Central memory CD8-positive, alpha-beta T cell (primary cell): ENCODE data around the gene IGF1.

ENCODE experiments used
- ATAC-seq: fragments of 150-1000 bp; cut with Tn5 transposase; replicated peaks from 2 replicates; pipeline ENCODE4 v1.10.0; 2022; ENCODE audit warnings: mild to moderate bottlenecking, moderate FRiP score, moderate number of reproducible peaks; ENCODE audit not compliant: poor library complexity, severe bottlenecking; ENCODE audit errors: extremely low read depth
- DNase-seq, 2 donors: peaks; one replicate each; pipeline ENCODE4 v3.0.0; 2021; ENCODE audit warnings: low spot score in 2 of 2
- H3K27ac Mint-ChIP-seq: one replicate; pipeline ENCODE4 v1.8.0; 2022; ENCODE audit warnings: low read depth, mild to moderate bottlenecking, moderate library complexity, mixed read lengths
- H3K27me3 Mint-ChIP-seq: one replicate; pipeline ENCODE4 v1.8.0; 2022; ENCODE audit warnings: mixed read lengths
- H3K36me3 Mint-ChIP-seq: one replicate; pipeline ENCODE4 v1.8.0; 2022; ENCODE audit warnings: mild to moderate bottlenecking, moderate library complexity, mixed read lengths; ENCODE audit not compliant: insufficient read depth
- H3K4me1 Mint-ChIP-seq: one replicate; pipeline ENCODE4 v1.8.0; 2022; ENCODE audit warnings: mixed read lengths
- H3K4me3 Mint-ChIP-seq: one replicate; pipeline ENCODE4 v1.8.0; 2022; ENCODE audit warnings: mild to moderate bottlenecking, moderate library complexity, mixed read lengths
- H3K9me3 Mint-ChIP-seq: one replicate; pipeline ENCODE4 v1.8.0; 2022; ENCODE audit warnings: mixed read lengths

IGF1 gene

GRCh38 chr12:102480406-102480805 lies at the start of gene IGF1:
IGF1 (minus strand) TSS chr12:102480563; CDS start chr12:102480381, 182 bp downstream.
- H3K36me3 Mint-ChIP-seq, result peaks cover 2% of the 10 kb centered on the region
- ATAC-seq, result no peak
- no peaks in the 10 kb centered on the region for H3K9me3 Mint-ChIP-seq
- DNase-seq, result no peak
- no peak within 1 kb of the TSS for H3K27ac Mint-ChIP-seq
- H3K27me3 Mint-ChIP-seq, result peaks cover 15% of the 10 kb centered on the region
- no peak within 1 kb of the TSS for H3K4me3 Mint-ChIP-seq
- peaks cover 13% of the 10 kb centered on the region for H3K4me1 Mint-ChIP-seq

DNA sequence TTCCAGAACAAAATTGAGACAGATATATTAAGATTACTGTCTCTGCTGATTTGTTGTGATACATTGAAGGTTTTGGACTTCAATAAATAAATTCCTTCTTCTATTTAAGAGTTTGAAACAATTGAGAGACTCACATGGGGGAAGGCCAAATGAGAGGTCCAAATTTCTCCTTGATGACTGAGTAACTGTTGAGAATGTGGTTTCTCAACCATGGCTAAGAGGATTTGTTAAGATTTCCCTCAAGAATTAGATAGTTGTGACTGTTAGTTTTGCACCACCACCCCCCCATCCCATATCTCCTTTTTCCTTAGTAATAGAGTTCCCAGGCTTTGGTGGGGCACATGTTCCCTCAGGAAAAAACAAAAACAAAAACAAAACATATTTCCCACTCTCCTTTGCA lies 47.7 kb upstream of the IGF1 start:
- Mint-ChIP-seq H3K27ac (no peak overlapping the region), H3K36me3 (peaks cover 2% of the 10 kb centered on the region), H3K27me3 (peaks cover 40% of the 10 kb centered on the region), H3K4me1 (no peaks in the 10 kb centered on the region), H3K9me3 (peaks cover 6% of the 10 kb centered on the region), H3K4me3 (no peak overlapping the region)
- ATAC-seq, result no peak
- DNase-seq, result no peak

DNA sequence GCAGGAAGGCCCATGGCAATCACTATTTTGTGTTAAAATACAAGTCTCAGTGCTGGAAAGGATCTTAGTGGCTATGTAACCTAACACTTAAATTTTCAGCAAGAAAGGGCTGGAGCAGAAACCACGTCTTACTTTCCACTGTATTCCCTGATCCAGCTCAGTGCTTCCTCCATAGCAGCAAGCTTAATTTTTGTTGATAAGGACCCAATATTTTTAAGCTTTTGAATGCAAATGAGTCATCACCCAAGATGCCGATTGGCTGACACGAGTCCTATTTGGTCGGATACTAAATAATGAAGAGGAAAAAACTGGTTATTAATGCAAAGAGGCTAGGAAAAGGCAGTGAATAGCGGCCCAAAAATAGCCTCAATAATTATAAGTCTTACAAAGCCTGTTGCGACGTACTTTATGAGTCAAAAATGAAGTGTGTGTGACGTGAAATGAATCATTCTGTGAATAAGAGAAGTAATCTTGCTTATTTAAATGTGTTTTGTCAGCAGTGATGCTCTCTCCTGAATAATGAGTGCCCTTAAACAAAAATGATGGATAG lies 46.9 kb upstream of the IGF1 start:
- H3K27me3 Mint-ChIP-seq, result peaks cover 48% of the 10 kb centered on the region

DNA sequence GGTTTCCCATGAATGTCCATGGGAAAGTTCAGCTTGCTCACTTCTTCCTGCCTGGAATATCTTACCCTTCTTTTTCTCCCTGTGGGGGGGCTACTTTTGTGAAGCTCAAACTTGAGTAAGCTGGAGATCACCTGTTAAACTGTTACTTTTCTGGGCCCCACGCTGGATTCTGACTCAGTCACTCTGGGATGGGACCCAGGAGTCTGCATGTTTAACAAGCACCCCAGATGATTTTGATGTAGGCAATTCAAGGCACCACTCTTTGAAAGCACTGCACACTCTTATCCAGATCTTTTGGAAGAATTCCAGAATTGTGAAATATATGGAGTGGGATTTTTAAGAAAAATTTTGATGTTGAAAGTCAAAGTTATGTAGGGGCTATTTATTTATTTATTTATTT lies 46.3 kb upstream of the IGF1 start:
- Mint-ChIP-seq H3K9me3 (peaks cover 6% of the 10 kb centered on the region), H3K27me3 (peaks cover 43% of the 10 kb centered on the region), H3K4me1 (no peaks in the 10 kb centered on the region), H3K4me3 (no peak overlapping the region), H3K27ac (no peak overlapping the region), H3K36me3 (no peaks in the 10 kb centered on the region)
- no peak for DNase-seq
- no peak for ATAC-seq

More for the DNA sequence above, 46.9 kb upstream of the IGF1 start:
- Mint-ChIP-seq H3K4me3 (no peak overlapping the region), H3K9me3 (peaks cover 6% of the 10 kb centered on the region), H3K36me3 (no peaks in the 10 kb centered on the region), H3K27ac (no peak overlapping the region), H3K4me1 (no peaks in the 10 kb centered on the region)
- no peak for DNase-seq
- ATAC-seq, result no peak

DNA sequence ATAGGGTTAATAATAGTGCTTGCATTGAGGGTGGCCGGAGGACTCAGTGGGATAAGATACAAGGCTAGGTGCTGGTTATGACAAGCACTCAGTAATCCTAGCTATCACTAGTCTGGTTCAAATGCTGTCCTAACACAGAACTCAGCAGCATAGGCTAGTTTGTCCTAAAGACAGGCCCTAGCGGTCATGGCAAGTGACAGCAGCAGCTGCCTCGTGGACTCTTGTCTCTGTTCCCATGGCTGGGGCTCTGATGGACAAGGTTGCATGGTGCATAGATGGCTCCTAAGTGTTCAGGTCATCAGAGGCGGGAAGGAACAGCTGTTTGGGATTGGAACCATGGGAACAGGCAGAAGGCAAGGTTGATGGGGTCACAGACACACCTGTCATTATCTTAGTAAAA lies 42.4 kb upstream of the IGF1 start:
- peaks cover 6% of the 10 kb centered on the region for H3K9me3 Mint-ChIP-seq
- no peak overlapping the region for H3K4me3 Mint-ChIP-seq
- no peaks in the 10 kb centered on the region for H3K36me3 Mint-ChIP-seq
- H3K27me3 Mint-ChIP-seq, result peaks cover 45% of the 10 kb centered on the region
- DNase-seq, result no peak
- H3K27ac Mint-ChIP-seq, result no peak overlapping the region
- H3K4me1 Mint-ChIP-seq, result no peaks in the 10 kb centered on the region
- no peak for ATAC-seq

DNA sequence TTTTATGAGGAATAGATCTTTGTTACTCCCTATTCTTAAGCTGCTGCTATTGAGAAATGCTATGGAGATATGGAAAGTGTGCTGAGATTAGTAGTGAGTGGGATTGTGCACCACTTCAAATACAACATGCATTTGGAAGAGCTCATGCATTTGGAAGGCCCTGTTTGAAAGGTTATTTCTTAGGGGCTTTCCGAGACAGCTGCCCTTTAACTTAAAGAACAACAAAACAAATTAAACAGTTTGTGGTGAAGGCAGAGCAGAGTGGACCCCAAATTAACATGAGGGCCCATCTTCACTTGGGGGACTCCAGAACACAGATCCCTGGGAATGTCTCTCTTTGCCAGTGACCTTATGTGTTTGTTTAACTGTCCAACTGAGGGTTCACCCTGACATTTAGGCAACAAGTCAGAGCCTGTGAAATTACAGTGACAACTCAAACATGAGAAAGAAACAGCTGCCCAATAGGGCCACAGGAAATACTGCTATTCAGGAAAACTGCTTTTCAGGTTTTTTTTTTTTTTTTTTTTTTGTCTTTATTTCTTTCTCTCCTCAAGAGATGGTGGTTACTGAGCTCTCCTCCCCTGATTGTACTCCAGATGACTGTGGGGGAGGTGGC lies 41.4 kb upstream of the IGF1 start:
- no peaks in the 10 kb centered on the region for H3K4me1 Mint-ChIP-seq
- no peak overlapping the region for H3K27ac Mint-ChIP-seq
- ATAC-seq (no peak), DNase-seq (no peak)
- peaks cover 45% of the 10 kb centered on the region for H3K27me3 Mint-ChIP-seq
- H3K9me3 Mint-ChIP-seq, result peaks cover 6% of the 10 kb centered on the region
- H3K4me3 Mint-ChIP-seq, result no peak overlapping the region
- H3K36me3 Mint-ChIP-seq, result peaks cover 2% of the 10 kb centered on the region

- H3K9me3 Mint-ChIP-seq, result no peaks in the 10 kb centered on the region
- H3K27ac Mint-ChIP-seq, result no peak overlapping the region
- H3K27me3 Mint-ChIP-seq, result peaks cover 36% of the 10 kb centered on the region
- peaks cover 2% of the 10 kb centered on the region for H3K36me3 Mint-ChIP-seq
- H3K4me3 Mint-ChIP-seq, result no peak overlapping the region
- ATAC-seq (no peak), DNase-seq (no peak)
- H3K4me1 Mint-ChIP-seq, result no peaks in the 10 kb centered on the region
These were observed 38.5 kb upstream of the IGF1 start for GRCh38 chr12:102518871-102519270.

- DNase-seq (no peak), ATAC-seq (no peak)
- Mint-ChIP-seq H3K27ac (no peak overlapping the region), H3K36me3 (peaks cover 2% of the 10 kb centered on the region), H3K9me3 (no peaks in the 10 kb centered on the region), H3K4me1 (no peaks in the 10 kb centered on the region), H3K27me3 (peaks cover 24% of the 10 kb centered on the region), H3K4me3 (no peak overlapping the region)
These were observed 34.3 kb upstream of the IGF1 start for GRCh38 chr12:102514696-102515095.

DNA sequence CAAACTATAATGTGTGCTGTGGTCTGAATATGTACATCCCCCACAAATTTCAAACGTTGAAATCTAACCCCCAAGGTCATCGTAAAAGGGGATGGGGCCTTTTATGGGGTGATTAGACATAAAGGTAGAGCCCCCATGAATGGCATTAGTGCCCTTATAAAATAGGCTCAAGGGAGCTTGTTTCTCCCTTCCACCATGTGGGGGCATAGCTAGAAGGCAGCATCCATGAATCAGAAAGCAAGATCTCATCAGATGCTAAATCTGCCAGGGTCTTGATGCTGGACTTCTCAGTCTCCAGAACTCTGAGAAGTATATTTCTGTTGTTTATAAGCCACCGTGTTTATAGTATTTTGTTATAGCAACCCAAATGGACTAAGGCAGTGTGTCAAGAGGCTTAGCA lies 33.4 kb upstream of the IGF1 start:
- DNase-seq (no peak), ATAC-seq (no peak)
- Mint-ChIP-seq H3K27me3 (peaks cover 24% of the 10 kb centered on the region), H3K9me3 (no peaks in the 10 kb centered on the region), H3K27ac (no peak overlapping the region), H3K4me3 (no peak overlapping the region), H3K36me3 (peaks cover 2% of the 10 kb centered on the region), H3K4me1 (no peaks in the 10 kb centered on the region)

- Mint-ChIP-seq H3K4me1 (no peaks in the 10 kb centered on the region), H3K27ac (no peak overlapping the region), H3K27me3 (peaks cover 24% of the 10 kb centered on the region), H3K4me3 (no peak overlapping the region), H3K9me3 (no peaks in the 10 kb centered on the region), H3K36me3 (peaks cover 2% of the 10 kb centered on the region)
- DNase-seq (no peak), ATAC-seq (no peak)
These were observed 32.9 kb upstream of the IGF1 start for GRCh38 chr12:102513272-102513671.

GRCh38 chr12:102512523-102512922 lies 32.2 kb upstream of the IGF1 start:
- Mint-ChIP-seq H3K4me1 (no peaks in the 10 kb centered on the region), H3K27me3 (peaks cover 24% of the 10 kb centered on the region), H3K36me3 (peaks cover 2% of the 10 kb centered on the region), H3K4me3 (no peak overlapping the region), H3K27ac (peak overlapping the region; percentile 41), H3K9me3 (no peaks in the 10 kb centered on the region)
- DNase-seq (no peak), ATAC-seq (no peak)

GRCh38 chr12:102511575-102511974 lies 31.2 kb upstream of the IGF1 start:
- no peak for ATAC-seq
- no peak overlapping the region for H3K4me3 Mint-ChIP-seq
- H3K9me3 Mint-ChIP-seq, result no peaks in the 10 kb centered on the region
- H3K27me3 Mint-ChIP-seq, result peaks cover 24% of the 10 kb centered on the region
- no peaks in the 10 kb centered on the region for H3K4me1 Mint-ChIP-seq
- no peaks in the 10 kb centered on the region for H3K36me3 Mint-ChIP-seq
- H3K27ac Mint-ChIP-seq, result no peak overlapping the region
- no peak for DNase-seq

DNA sequence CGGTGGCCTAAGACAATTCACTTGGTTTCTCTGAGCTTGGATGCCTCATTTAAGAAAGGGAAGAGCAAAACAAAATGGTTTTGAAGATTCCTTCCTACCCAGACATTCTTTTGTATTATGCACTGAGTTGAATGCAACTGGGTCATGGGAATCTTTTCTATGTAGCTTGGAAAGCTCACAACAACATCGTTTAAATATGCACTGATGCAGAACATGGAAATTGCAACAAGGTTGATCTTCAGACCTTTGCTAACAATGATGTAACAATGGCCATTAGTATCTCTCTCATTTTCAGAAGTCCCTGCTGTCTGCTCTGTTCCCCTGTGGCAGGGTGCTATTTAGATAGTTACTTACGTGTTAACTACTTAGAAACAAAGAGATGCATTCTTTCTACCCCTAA lies 30.1 kb upstream of the IGF1 start:
- ATAC-seq (no peak), DNase-seq (no peak)
- Mint-ChIP-seq H3K9me3 (no peaks in the 10 kb centered on the region), H3K4me3 (no peak overlapping the region), H3K36me3 (no peaks in the 10 kb centered on the region), H3K4me1 (no peaks in the 10 kb centered on the region), H3K27me3 (peaks cover 29% of the 10 kb centered on the region), H3K27ac (no peak overlapping the region)
